Measurements from ENCODE around the gene RALGAPA1.
A peak's percentile ranks its signal among the peaks of the same experiment; 100 is the strongest.

Gene RALGAPA1

GRCh38 chr14:35835208-35835982 is 26.3 kb upstream of the RALGAPA1 start:
- H3K79me2 ChIP-seq (ENCODE audit: control insufficient read depth, low read length) = no peaks in the 10 kb centered on the region
- no peaks in the 10 kb centered on the region for H3K4me1 ChIP-seq (ENCODE audit: control insufficient read depth, low read length)
- H3K9me3 ChIP-seq (ENCODE audit: control insufficient read depth, insufficient read depth, low read length) = no peaks in the 10 kb centered on the region
- no peak overlapping the region for H3K27ac ChIP-seq (ENCODE audit: low read depth, low read length)
- H3K27me3 ChIP-seq (ENCODE audit: control insufficient read depth, low read length) = no peaks in the 10 kb centered on the region
- TF ChIP-seq CTCF (IDR thresholded peaks at IDR 0.05; ENCODE audit: low read depth, low read length, poor library complexity, severe bottlenecking) (no peak), EZH2phosphoT487 (IDR thresholded peaks at IDR 0.05; ENCODE audit: borderline replicate concordance, low read length) (no peak)
- H3F3A ChIP-seq (ENCODE audit: control insufficient read depth, insufficient read depth) = peaks cover 5% of the 10 kb centered on the region; the same call in 1 of the 2 replicates
- peaks cover 38% of the 10 kb centered on the region for H3K36me3 ChIP-seq (ENCODE audit: control insufficient read depth, low read length)
- no peaks in the 10 kb centered on the region for H3K9me2 ChIP-seq (replicated peaks; ENCODE audit: control insufficient read depth, low read length)
- no peak overlapping the region for H3K4me3 ChIP-seq (ENCODE audit: low read length)
- no peaks in the 10 kb centered on the region for H4K20me1 ChIP-seq (ENCODE audit: control insufficient read depth, insufficient read depth, low read depth, low read length)
- no peak overlapping the region for H3K4me2 ChIP-seq (ENCODE audit: low read length)

DNA sequence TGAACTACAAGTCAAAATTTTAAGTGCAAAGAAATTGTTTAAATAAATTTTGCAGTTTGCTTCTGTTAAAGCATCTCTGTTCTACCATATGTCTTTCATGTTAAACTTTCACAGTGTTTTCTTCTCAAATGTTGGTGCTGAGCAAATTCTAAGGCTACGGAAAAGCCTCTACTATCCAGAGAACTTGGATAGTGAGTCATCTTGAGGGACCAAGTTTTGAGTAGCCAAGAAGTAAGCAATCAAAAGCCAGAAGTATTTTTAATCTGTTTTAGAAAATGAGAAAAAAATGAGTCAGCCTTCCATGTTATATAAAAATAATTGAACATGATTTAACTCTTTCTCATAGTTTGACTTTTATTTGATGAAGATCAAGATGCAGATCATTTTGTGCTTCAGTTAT is 20.4 kb upstream of the RALGAPA1 start:
- H3K9me3 ChIP-seq (ENCODE audit: control insufficient read depth, insufficient read depth, low read length) = no peaks in the 10 kb centered on the region
- H3K4me1 ChIP-seq (ENCODE audit: control insufficient read depth, low read length) = peaks cover 10% of the 10 kb centered on the region
- peaks cover 18% of the 10 kb centered on the region for H3K36me3 ChIP-seq (ENCODE audit: control insufficient read depth, low read length)
- no peaks in the 10 kb centered on the region for H4K20me1 ChIP-seq (ENCODE audit: control insufficient read depth, insufficient read depth, low read depth, low read length)
- TF ChIP-seq CTCF (IDR thresholded peaks at IDR 0.05; ENCODE audit: low read depth, low read length, poor library complexity, severe bottlenecking) = no peak
- no peak for TF ChIP-seq EZH2phosphoT487 (IDR thresholded peaks at IDR 0.05; ENCODE audit: borderline replicate concordance, low read length)
- no peak overlapping the region for H3K4me3 ChIP-seq (ENCODE audit: low read length)
- H3K9me2 ChIP-seq (replicated peaks; ENCODE audit: control insufficient read depth, low read length) = no peaks in the 10 kb centered on the region
- no peaks in the 10 kb centered on the region for H3K27me3 ChIP-seq (ENCODE audit: control insufficient read depth, low read length)
- H3K27ac ChIP-seq (ENCODE audit: low read depth, low read length) = no peak overlapping the region
- no peak overlapping the region for H3K4me2 ChIP-seq (ENCODE audit: low read length)
- peaks cover 28% of the 10 kb centered on the region for H3K79me2 ChIP-seq (ENCODE audit: control insufficient read depth, low read length)
- H3F3A ChIP-seq (ENCODE audit: control insufficient read depth, insufficient read depth) = peaks cover 5% of the 10 kb centered on the region; the same call in 1 of the 2 replicates

GRCh38 chr14:35827678-35828472 is 18.8 kb upstream of the RALGAPA1 start:
- peaks cover 2% of the 10 kb centered on the region; the same call in 1 of the 2 replicates for H3F3A ChIP-seq (ENCODE audit: control insufficient read depth, insufficient read depth)
- peak overlapping the region; percentile 90 for H3K4me3 ChIP-seq (ENCODE audit: low read length)
- no peaks in the 10 kb centered on the region for H4K20me1 ChIP-seq (ENCODE audit: control insufficient read depth, insufficient read depth, low read depth, low read length)
- peak overlapping the region; percentile 79 for H3K4me2 ChIP-seq (ENCODE audit: low read length)
- no peaks in the 10 kb centered on the region for H3K9me2 ChIP-seq (replicated peaks; ENCODE audit: control insufficient read depth, low read length)
- H3K27ac ChIP-seq (ENCODE audit: low read depth, low read length) = no peak overlapping the region
- H3K4me1 ChIP-seq (ENCODE audit: control insufficient read depth, low read length) = peaks cover 10% of the 10 kb centered on the region
- peaks cover 28% of the 10 kb centered on the region for H3K79me2 ChIP-seq (ENCODE audit: control insufficient read depth, low read length)
- no peaks in the 10 kb centered on the region for H3K9me3 ChIP-seq (ENCODE audit: control insufficient read depth, insufficient read depth, low read length)
- H3K36me3 ChIP-seq (ENCODE audit: control insufficient read depth, low read length) = peaks cover 11% of the 10 kb centered on the region
- no peaks in the 10 kb centered on the region for H3K27me3 ChIP-seq (ENCODE audit: control insufficient read depth, low read length)
- TF ChIP-seq CTCF (IDR thresholded peaks at IDR 0.05; ENCODE audit: low read depth, low read length, poor library complexity, severe bottlenecking) = no peak
- TF ChIP-seq EZH2phosphoT487 (IDR thresholded peaks at IDR 0.05; ENCODE audit: borderline replicate concordance, low read length) = no peak

All from DOHH2 (cell line).